ENCODE data around the gene KIF26B. TPM values are rescaled to one million over a fixed set of nuclear protein-coding genes. Genes with fewer than 3 reads are reported as not detected.

Gene KIF26B
- total RNA-seq, result under 0.01 TPM in 2 replicates

GRCh38 chr1:245154429-245155271 is at the start of gene KIF26B:
KIF26B (plus strand) TSS chr1:245154985; CDS start chr1:245155425, 440 bp downstream.

Small RNA genes lying within 50 kb of the gene (small RNA-seq; reads per million reads assigned to genes)
- not detected for gene DNAJC19P8
- not detected for gene RNU1-132P
